ENCODE results near the gene RTRAF. TPM values are rescaled to one million over a fixed set of nuclear protein-coding genes. Genes with fewer than 3 reads are reported as not detected.

Gene RTRAF
- total RNA-seq, 1 experiment from 2014 or later, result 282 TPM

- TF ChIP-seq ZMAT4 (CRISPR knock-in tag; IDR thresholded peaks at IDR 0.05) (no peak), FOXJ3 (CRISPR knock-in tag; IDR thresholded peaks at IDR 0.05; ENCODE audit: borderline replicate concordance) (no peak), PRRX2 (CRISPR knock-in tag; IDR thresholded peaks at IDR 0.05) (no peak), ELF4 (CRISPR knock-in tag; IDR thresholded peaks at IDR 0.05; ENCODE audit: low read depth) (no peak), MXD4 (CRISPR knock-in tag; IDR thresholded peaks at IDR 0.05; ENCODE audit: borderline replicate concordance) (no peak), TP53 (CRISPR knock-in tag; IDR thresholded peaks at IDR 0.05) (no peak), FOXP4 (CRISPR knock-in tag; IDR thresholded peaks at IDR 0.05) (no peak), JAZF1 (CRISPR knock-in tag; IDR thresholded peaks at IDR 0.05) (no peak), KAT7 (CRISPR knock-in tag; IDR thresholded peaks at IDR 0.05; ENCODE audit: borderline replicate concordance) (no peak), PRDM15 (CRISPR knock-in tag; IDR thresholded peaks at IDR 0.05) (no peak), SOX15 (CRISPR knock-in tag; IDR thresholded peaks at IDR 0.05) (no peak), HMGXB4 (CRISPR knock-in tag; IDR thresholded peaks at IDR 0.05) (no peak), MAX (CRISPR knock-in tag; IDR thresholded peaks at IDR 0.05) (no peak)
- TF ChIP-seq, protein P1, sequence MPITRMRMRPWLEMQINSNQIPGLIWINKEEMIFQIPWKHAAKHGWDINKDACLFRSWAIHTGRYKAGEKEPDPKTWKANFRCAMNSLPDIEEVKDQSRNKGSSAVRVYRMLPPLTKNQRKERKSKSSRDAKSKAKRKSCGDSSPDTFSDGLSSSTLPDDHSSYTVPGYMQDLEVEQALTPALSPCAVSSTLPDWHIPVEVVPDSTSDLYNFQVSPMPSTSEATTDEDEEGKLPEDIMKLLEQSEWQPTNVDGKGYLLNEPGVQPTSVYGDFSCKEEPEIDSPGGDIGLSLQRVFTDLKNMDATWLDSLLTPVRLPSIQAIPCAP (CRISPR knock-in tag; IDR thresholded peaks at IDR 0.05), result no peak
These were observed 28.9 kb downstream of the RTRAF start (continued) for GRCh38 chr14:52018252-52018651.

DNA sequence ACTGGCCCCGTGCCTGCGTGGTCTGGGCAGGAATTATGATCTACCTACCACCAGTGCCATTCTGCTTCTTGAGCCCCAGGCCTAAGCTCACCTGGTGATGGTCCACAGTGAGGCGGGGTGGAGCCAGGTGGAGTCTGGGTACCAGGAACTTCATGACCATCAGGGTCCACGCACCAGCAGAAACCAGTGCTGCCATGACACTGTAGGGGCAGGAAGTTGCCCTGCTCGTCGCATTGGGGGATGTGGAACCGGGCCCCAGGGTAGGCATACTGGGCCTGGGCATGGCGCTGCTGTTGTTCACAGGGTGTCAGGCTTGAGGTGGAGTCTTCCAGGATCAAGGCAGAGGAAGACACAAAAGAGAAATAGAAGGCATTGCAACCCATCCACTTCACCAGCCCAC lies 29.6 kb downstream of the RTRAF start:
- ChIA-PET POLR2A (no interaction called here), CTCF (no interaction called here)
- H3K9me3 Mint-ChIP-seq, result peaks cover 5% of the 10 kb centered on the region
- DNase-seq (ENCODE audit: low spot score), result no peak
- H3K27ac Mint-ChIP-seq, result no peak overlapping the region
- H3K36me3 Mint-ChIP-seq, result no peaks in the 10 kb centered on the region
- peaks cover 37% of the 10 kb centered on the region for H3K4me1 Mint-ChIP-seq
- no peak for ATAC-seq
- H3K4me3 Mint-ChIP-seq, result no peak overlapping the region
- no peaks in the 10 kb centered on the region; the same call in 1 of the 2 replicates for H3K27me3 Mint-ChIP-seq (ENCODE audit: low read depth)
- TF ChIP-seq PREB (CRISPR knock-in tag; IDR thresholded peaks at IDR 0.05; ENCODE audit: borderline replicate concordance) (no peak), ATF1 (CRISPR knock-in tag; IDR thresholded peaks at IDR 0.05) (no peak), HMGXB4 (CRISPR knock-in tag; IDR thresholded peaks at IDR 0.05) (no peak), SMAD4 (CRISPR knock-in tag; IDR thresholded peaks at IDR 0.05) (no peak), ZNF219 (CRISPR knock-in tag; IDR thresholded peaks at IDR 0.05; ENCODE audit: borderline replicate concordance) (no peak), TEAD4 (CRISPR knock-in tag; IDR thresholded peaks at IDR 0.05) (no peak), JAZF1 (CRISPR knock-in tag; IDR thresholded peaks at IDR 0.05) (no peak), STAT6 (CRISPR knock-in tag; conservative IDR thresholded peaks at IDR 0.05; ENCODE audit: low read depth) (no peak), IRF2 (CRISPR knock-in tag; IDR thresholded peaks at IDR 0.05; ENCODE audit: borderline replicate concordance, low read depth) (no peak)

Data from WTC11 (cell line).